ENCODE measurements around the gene BNIP3.

- TF ChIP-seq, protein P1, sequence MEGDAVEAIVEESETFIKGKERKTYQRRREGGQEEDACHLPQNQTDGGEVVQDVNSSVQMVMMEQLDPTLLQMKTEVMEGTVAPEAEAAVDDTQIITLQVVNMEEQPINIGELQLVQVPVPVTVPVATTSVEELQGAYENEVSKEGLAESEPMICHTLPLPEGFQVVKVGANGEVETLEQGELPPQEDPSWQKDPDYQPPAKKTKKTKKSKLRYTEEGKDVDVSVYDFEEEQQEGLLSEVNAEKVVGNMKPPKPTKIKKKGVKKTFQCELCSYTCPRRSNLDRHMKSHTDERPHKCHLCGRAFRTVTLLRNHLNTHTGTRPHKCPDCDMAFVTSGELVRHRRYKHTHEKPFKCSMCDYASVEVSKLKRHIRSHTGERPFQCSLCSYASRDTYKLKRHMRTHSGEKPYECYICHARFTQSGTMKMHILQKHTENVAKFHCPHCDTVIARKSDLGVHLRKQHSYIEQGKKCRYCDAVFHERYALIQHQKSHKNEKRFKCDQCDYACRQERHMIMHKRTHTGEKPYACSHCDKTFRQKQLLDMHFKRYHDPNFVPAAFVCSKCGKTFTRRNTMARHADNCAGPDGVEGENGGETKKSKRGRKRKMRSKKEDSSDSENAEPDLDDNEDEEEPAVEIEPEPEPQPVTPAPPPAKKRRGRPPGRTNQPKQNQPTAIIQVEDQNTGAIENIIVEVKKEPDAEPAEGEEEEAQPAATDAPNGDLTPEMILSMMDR (IDR thresholded peaks at IDR 0.05): no peak
- no peak for TF ChIP-seq POLR2A (IDR thresholded peaks at IDR 0.05)
Observed at GRCh38 chr10:131946880-131947279, 34.8 kb downstream of the BNIP3 start.

All from testis (tissue), 2 donors.